ENCODE results near the gene PAGR1. TPM values are rescaled to one million over a fixed set of nuclear protein-coding genes. Genes with fewer than 3 reads are reported as not detected.
"Not testable (repeated sequence)": the region's sequence is repeated elsewhere in the genome, so short reads cannot be mapped to it uniquely, and the experiment has no call there.

Gene PAGR1
- total and polyA plus RNA-seq, 4 donors = 7.3 to 18.7 (median 14.0) TPM

- Histone ChIP-seq H3K9me3 (ENCODE audit: control insufficient read depth in 4 of 4, low read length in 3 of 4) (no peaks in the 10 kb centered on the region), H3K4me3 (ENCODE audit: low read depth in 1 of 3, low read length in 3 of 3) (no peak overlapping the region), H3K4me1 (ENCODE audit: control insufficient read depth in 4 of 4, insufficient read depth in 4 of 4, low read length in 3 of 4) (peaks cover 0 to 36% (median 19%) of the 10 kb centered on the region in 4 donors), H3K27me3 (ENCODE audit: control insufficient read depth in 4 of 4, insufficient read depth in 4 of 4, low read length in 3 of 4) (no peaks in the 10 kb centered on the region), H3K9ac (ENCODE audit: low read depth in 1 of 2, low read length in 2 of 2) (no peak overlapping the region), H3K36me3 (ENCODE audit: control insufficient read depth in 4 of 4, insufficient read depth in 3 of 4, low read depth in 1 of 4, low read length in 3 of 4) (no peaks in the 10 kb centered on the region), H3K27ac (ENCODE audit: low read depth in 1 of 2, low read length in 2 of 2) (no peak overlapping the region)
- TF ChIP-seq RXRA (IDR thresholded peaks at IDR 0.05) = no peak
- TF ChIP-seq MAX (IDR thresholded peaks at IDR 0.05) = no peak
- no peak for TF ChIP-seq HNF4A (conservative IDR thresholded peaks at IDR 0.05)
- 75% methylated on average over 7 of the region's 7 CpGs for WGBS
- DNase-seq (ENCODE audit: low spot score) = no peak
These were observed 45.6 kb upstream of the PAGR1 start for GRCh38 chr16:29770250-29770929.

GRCh38 chr16:29772330-29772729 is 43.6 kb upstream of the PAGR1 start:
- not testable (repeated sequence) for H3K27ac ChIP-seq (ENCODE audit: low read depth in 1 of 2, low read length in 2 of 2); H3K27me3 ChIP-seq (ENCODE audit: control insufficient read depth in 4 of 4, insufficient read depth in 4 of 4, low read length in 3 of 4); DNase-seq (ENCODE audit: low spot score); H3K4me3 ChIP-seq (ENCODE audit: low read depth in 1 of 3, low read length in 3 of 3); H3K9ac ChIP-seq (ENCODE audit: low read depth in 1 of 2, low read length in 2 of 2); H3K9me3 ChIP-seq (ENCODE audit: control insufficient read depth in 4 of 4, low read length in 3 of 4); H3K36me3 ChIP-seq (ENCODE audit: control insufficient read depth in 4 of 4, insufficient read depth in 3 of 4, low read depth in 1 of 4, low read length in 3 of 4)
- WGBS = 70% methylated on average over 7 of the region's 7 CpGs
- TF ChIP-seq RAD21 (IDR thresholded peaks at IDR 0.05) (peak in 1 of 2 donors; percentile 23), RXRA (IDR thresholded peaks at IDR 0.05) (peak; percentile 27 to 54), HNF4A (conservative IDR thresholded peaks at IDR 0.05) (peak in 1 of 2 donors; percentile 48), YY1 (IDR thresholded peaks at IDR 0.05) (peak; percentile 19)
- TF ChIP-seq, protein P1, sequence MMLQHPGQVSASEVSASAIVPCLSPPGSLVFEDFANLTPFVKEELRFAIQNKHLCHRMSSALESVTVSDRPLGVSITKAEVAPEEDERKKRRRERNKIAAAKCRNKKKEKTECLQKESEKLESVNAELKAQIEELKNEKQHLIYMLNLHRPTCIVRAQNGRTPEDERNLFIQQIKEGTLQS (IDR thresholded peaks at IDR 0.05) = peak; percentile 77
- H3K4me1 ChIP-seq (ENCODE audit: control insufficient read depth in 4 of 4, insufficient read depth in 4 of 4, low read length in 3 of 4) = peaks cover 0 to 22% (median 9%) of the 10 kb centered on the region in 4 donors

DNA sequence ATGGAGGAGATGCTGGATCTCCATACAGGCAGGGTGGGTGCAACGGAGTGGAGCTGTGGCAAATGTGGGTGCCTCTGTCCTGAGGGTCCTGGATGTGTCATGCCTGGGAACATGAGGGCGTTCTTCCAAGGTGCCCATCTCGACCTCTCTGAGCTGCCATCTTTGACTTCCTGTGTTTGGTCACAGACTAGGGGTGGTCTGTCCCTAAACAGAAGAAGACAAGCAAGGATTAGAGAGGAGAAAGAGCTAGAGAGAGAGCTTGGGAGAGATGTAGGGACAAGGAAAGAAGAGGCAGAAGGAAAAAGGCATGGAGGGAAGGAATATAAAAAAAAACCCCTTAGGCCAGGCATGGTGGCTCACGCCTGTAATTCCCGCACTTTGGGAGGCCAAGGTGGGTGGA is 41.2 kb upstream of the PAGR1 start:
- Histone ChIP-seq H3K9me3 (ENCODE audit: control insufficient read depth in 4 of 4, low read length in 3 of 4) (no peaks in the 10 kb centered on the region), H3K9ac (ENCODE audit: low read depth in 1 of 2, low read length in 2 of 2) (no peak overlapping the region), H3K4me1 (ENCODE audit: control insufficient read depth in 4 of 4, insufficient read depth in 4 of 4, low read length in 3 of 4) (peaks cover 0 to 10% (median 5%) of the 10 kb centered on the region in 4 donors), H3K27ac (ENCODE audit: low read depth in 1 of 2, low read length in 2 of 2) (no peak overlapping the region), H3K36me3 (ENCODE audit: control insufficient read depth in 4 of 4, insufficient read depth in 3 of 4, low read depth in 1 of 4, low read length in 3 of 4) (no peaks in the 10 kb centered on the region), H3K4me3 (ENCODE audit: low read depth in 1 of 3, low read length in 3 of 3) (no peak overlapping the region), H3K27me3 (ENCODE audit: control insufficient read depth in 4 of 4, insufficient read depth in 4 of 4, low read length in 3 of 4) (no peaks in the 10 kb centered on the region)
- WGBS = 94% methylated on average over 5 of the region's 5 CpGs
- no peak for TF ChIP-seq ZBTB33 (IDR thresholded peaks at IDR 0.05)
- no peak for DNase-seq (ENCODE audit: low spot score)

- Histone ChIP-seq H3K4me1 (ENCODE audit: control insufficient read depth in 4 of 4, insufficient read depth in 4 of 4, low read length in 3 of 4) (peaks cover 0 to 4% (median 4%) of the 10 kb centered on the region in 4 donors), H3K36me3 (ENCODE audit: control insufficient read depth in 4 of 4, insufficient read depth in 3 of 4, low read depth in 1 of 4, low read length in 3 of 4) (no peaks in the 10 kb centered on the region), H3K27me3 (ENCODE audit: control insufficient read depth in 4 of 4, insufficient read depth in 4 of 4, low read length in 3 of 4) (no peaks in the 10 kb centered on the region), H3K9me3 (ENCODE audit: control insufficient read depth in 4 of 4, low read length in 3 of 4) (no peaks in the 10 kb centered on the region), H3K4me3 (ENCODE audit: low read depth in 1 of 3, low read length in 3 of 3) (no peak overlapping the region), H3K27ac (ENCODE audit: low read depth in 1 of 2, low read length in 2 of 2) (no peak overlapping the region), H3K9ac (ENCODE audit: low read depth in 1 of 2, low read length in 2 of 2) (no peak overlapping the region)
- no peak for DNase-seq (ENCODE audit: low spot score)
- WGBS = 89% methylated on average over 4 of the region's 4 CpGs
- no peak for TF ChIP-seq FOXA2 (IDR thresholded peaks at IDR 0.05)
- no peak for TF ChIP-seq ZBTB33 (IDR thresholded peaks at IDR 0.05)
- TF ChIP-seq NR2F2 (IDR thresholded peaks at IDR 0.05) = no peak
- TF ChIP-seq RXRA (IDR thresholded peaks at IDR 0.05) = no peak
- TF ChIP-seq SP1 (IDR thresholded peaks at IDR 0.05) = no peak
- no peak for TF ChIP-seq REST (IDR thresholded peaks at IDR 0.05)
- no peak for TF ChIP-seq RAD21 (IDR thresholded peaks at IDR 0.05)
- TF ChIP-seq HNF4A (conservative IDR thresholded peaks at IDR 0.05) = no peak
These were observed 40.1 kb upstream of the PAGR1 start for GRCh38 chr16:29775742-29776408.

All from liver (tissue), 9 donors.